NB4 (cell line): ENCODE results near the gene FIBCD1.
"Not testable (repeated sequence)": the region's sequence is repeated elsewhere in the genome, so short reads cannot be mapped to it uniquely, and the experiment has no call there.

Experiments used
- DNase-seq: peaks from one replicate; pipeline ENCODE4 v3.0.0; 2010; ENCODE audit warnings: low read depth
- H3K4me3 ChIP-seq: one replicate; pipeline ENCODE4 v1.5.1; 2011; ENCODE audit warnings: mild to moderate bottlenecking, low read depth, low read length, moderate library complexity
- CTCF ChIP-seq: IDR thresholded peaks from one replicate; pipeline ENCODE4 v1.5.1; 2012; ENCODE audit warnings: low read depth, low read length
- MAX ChIP-seq: IDR thresholded peaks from 2 replicates; pipeline ENCODE4 v1.6.1; 2011; ENCODE audit warnings: low read depth, low read length
- MYC ChIP-seq: IDR thresholded peaks from 2 replicates; pipeline ENCODE4 v1.6.1; 2011; ENCODE audit warnings: low read depth, low read length
- POLR2A ChIP-seq: IDR thresholded peaks from 2 replicates; pipeline ENCODE4 v1.6.1; 2011; ENCODE audit warnings: mild to moderate bottlenecking; ENCODE audit not compliant: insufficient read length; ENCODE audit errors: extremely low read depth

Gene FIBCD1

GRCh38 chr9:130914417-130915095, 24.5 kb downstream of the FIBCD1 start:
- DNase-seq: no peak
- TF ChIP-seq MYC (no peak), POLR2A (no peak), MAX (no peak), CTCF (no peak)
- H3K4me3 ChIP-seq: no peak overlapping the region

GRCh38 chr9:130913599-130914416, 25.2 kb downstream of the FIBCD1 start:
- DNase-seq: no peak
- TF ChIP-seq CTCF: no peak
- H3K4me3 ChIP-seq: no peak overlapping the region

- TF ChIP-seq MAX (no peak), POLR2A (no peak), MYC (no peak), CTCF (no peak)
- DNase-seq: no peak
- no peak overlapping the region for H3K4me3 ChIP-seq
Observed at GRCh38 chr9:130912932-130913598, 26.0 kb downstream of the FIBCD1 start.

GRCh38 chr9:130911254-130912049, 27.6 kb downstream of the FIBCD1 start:
- no peak overlapping the region for H3K4me3 ChIP-seq
- TF ChIP-seq POLR2A (no peak), CTCF (no peak), MYC (no peak), MAX (no peak)
- DNase-seq: no peak

GRCh38 chr9:130910670-130911069, 28.4 kb downstream of the FIBCD1 start:
- not testable (repeated sequence) for H3K4me3 ChIP-seq, DNase-seq

- not testable (repeated sequence) for H3K4me3 ChIP-seq, DNase-seq
Observed at GRCh38 chr9:130910041-130910440, 29.0 kb downstream of the FIBCD1 start.
